ENCODE results near the gene CDCP2.

The CDCP2 gene

DNA sequence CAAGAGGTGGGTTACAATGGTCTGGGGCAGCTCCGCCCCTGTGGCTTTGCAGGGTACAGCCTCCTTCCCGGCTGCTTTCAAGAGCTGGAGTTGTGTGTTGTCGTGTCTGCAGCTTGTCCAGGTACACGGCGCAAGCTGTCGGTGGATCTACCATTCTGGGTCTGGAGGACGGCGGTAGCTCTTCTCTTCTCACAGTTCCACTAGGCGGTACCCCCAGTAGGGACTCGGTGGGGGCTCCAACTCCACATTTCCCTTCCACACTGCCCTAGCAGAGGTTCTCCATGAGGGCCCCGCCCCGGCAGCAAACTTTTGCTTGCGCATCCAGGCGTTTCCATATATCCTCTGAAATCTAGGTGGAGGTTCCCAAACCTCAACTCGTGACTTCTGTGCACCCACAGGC lies 12.3 kb upstream of the CDCP2 start:
- TF ChIP-seq, protein P1, sequence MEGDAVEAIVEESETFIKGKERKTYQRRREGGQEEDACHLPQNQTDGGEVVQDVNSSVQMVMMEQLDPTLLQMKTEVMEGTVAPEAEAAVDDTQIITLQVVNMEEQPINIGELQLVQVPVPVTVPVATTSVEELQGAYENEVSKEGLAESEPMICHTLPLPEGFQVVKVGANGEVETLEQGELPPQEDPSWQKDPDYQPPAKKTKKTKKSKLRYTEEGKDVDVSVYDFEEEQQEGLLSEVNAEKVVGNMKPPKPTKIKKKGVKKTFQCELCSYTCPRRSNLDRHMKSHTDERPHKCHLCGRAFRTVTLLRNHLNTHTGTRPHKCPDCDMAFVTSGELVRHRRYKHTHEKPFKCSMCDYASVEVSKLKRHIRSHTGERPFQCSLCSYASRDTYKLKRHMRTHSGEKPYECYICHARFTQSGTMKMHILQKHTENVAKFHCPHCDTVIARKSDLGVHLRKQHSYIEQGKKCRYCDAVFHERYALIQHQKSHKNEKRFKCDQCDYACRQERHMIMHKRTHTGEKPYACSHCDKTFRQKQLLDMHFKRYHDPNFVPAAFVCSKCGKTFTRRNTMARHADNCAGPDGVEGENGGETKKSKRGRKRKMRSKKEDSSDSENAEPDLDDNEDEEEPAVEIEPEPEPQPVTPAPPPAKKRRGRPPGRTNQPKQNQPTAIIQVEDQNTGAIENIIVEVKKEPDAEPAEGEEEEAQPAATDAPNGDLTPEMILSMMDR (IDR thresholded peaks at IDR 0.05), result no peak

DNA sequence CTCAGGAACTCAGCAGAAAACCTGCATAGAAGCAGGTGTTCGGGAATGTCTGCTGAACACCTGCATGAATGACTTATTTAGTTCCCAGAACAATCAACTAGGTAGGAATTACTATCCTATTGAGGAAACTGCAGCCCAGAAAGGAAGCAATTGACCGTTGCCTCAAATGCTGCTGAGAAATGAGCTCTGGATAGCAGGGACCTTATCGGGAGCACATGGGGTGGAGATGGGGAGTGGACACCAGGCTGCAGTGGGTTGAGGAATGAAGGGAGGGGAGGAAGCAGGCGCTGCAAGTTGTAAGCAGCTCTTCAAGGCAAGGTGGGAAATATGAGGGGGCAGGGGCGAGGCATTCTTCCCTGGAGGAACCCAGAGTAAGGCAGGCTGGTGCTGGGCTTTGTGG lies 10.8 kb upstream of the CDCP2 start:
- TF ChIP-seq, protein P1 (IDR thresholded peaks at IDR 0.05), result no peak

GRCh38 chr1:54163051-54163450 lies 10.3 kb upstream of the CDCP2 start:
- TF ChIP-seq, protein P1 (IDR thresholded peaks at IDR 0.05), result no peak

DNA sequence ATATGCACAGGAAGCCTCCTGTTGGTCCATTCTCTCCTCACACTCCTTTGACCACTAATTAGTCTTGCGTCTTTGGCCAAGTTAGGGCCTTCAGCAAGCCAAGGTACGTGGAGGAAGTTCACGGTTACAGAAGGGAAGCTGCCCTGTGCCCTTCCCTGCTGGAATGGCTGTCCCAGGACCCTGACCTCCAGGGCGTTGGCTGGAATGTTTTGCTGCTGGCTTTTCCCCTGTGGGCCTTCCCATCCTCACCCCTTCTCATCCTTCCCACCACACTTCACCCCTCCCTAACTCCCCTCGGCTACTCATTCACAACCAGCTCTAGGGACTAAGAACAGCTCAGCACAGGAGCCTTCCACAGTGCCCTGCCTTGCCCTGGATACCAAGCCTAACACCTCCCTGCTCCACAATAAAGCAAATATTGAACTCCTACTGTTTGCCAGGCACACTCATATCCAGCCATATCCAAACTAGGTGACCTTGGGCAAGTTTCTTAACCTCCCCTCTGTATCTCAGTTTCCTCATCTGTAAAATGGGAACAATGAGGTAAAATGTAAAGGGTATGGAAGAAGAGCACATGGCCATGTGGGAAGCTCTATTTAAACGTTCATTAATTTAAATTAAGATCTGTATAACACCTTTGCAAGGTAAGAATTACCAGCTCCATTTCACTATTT lies 8.8 kb upstream of the CDCP2 start:
- TF ChIP-seq, protein P1 (IDR thresholded peaks at IDR 0.05), result no peak

DNA sequence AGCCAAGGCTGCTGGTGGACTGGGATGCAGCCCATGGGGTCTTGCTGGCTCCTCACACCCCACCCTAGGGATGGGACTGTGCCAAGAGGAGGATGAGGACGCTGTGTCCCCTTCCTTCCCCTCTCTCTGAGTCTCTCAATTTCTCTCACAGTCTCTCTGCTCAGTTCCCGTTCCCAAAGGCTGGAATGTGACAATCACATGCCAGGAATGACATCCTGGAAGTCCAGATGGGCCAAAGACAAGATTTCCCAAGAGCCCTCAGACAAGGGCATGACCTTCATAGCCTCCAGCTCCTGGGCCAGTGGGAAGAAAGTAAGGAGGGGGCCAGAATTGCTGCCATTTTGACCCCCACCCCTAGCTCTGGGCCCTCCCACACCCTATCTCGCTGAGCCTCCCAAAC lies 7.6 kb upstream of the CDCP2 start:
- TF ChIP-seq, protein P1 (IDR thresholded peaks at IDR 0.05), result no peak

GRCh38 chr1:54159733-54160316 lies 7.0 kb upstream of the CDCP2 start:
- TF ChIP-seq, protein P1 (IDR thresholded peaks at IDR 0.05), result no peak

GRCh38 chr1:54158071-54158470 lies 5.3 kb upstream of the CDCP2 start:
- TF ChIP-seq, protein P1 (IDR thresholded peaks at IDR 0.05), result no peak

All from LNCAP (cell line).